BLaER1 (cell line): ENCODE results near the gene SPOUT1.
"Not testable (repeated sequence)": the region's sequence is repeated elsewhere in the genome, so short reads cannot be mapped to it uniquely, and the experiment has no call there.

Experiments
- H3K27ac ChIP-seq: shearing (Covaris generic); formaldehyde crosslinking; 2 replicates; pipeline ENCODE4 v1.8.1; 2022
- H3K27me3 ChIP-seq: shearing (Covaris generic); formaldehyde crosslinking; 2 replicates; pipeline ENCODE4 v1.8.1; 2022
- H3K36me3 ChIP-seq: shearing (Covaris generic); formaldehyde crosslinking; 2 replicates; pipeline ENCODE4 v1.8.1; 2022
- H3K4me1 ChIP-seq: shearing (Covaris generic); formaldehyde crosslinking; 2 replicates; pipeline ENCODE4 v1.8.1; 2022
- H3K4me2 ChIP-seq: shearing (Covaris generic); formaldehyde crosslinking; 2 replicates; pipeline ENCODE4 v1.8.1; 2022
- H3K4me3 ChIP-seq: shearing (Covaris generic); formaldehyde crosslinking; 2 replicates; pipeline ENCODE4 v1.8.1; 2022
- H3K9ac ChIP-seq: shearing (Covaris generic); formaldehyde crosslinking; 2 replicates; pipeline ENCODE4 v1.8.1; 2022
- H3K9me3 ChIP-seq: shearing (Covaris generic); formaldehyde crosslinking; 2 replicates; pipeline ENCODE4 v1.8.1; 2022
- H4K20me1 ChIP-seq: shearing (Covaris generic); formaldehyde crosslinking; 2 replicates; pipeline ENCODE4 v1.8.1; 2022
- Cebpa-rat ChIP-seq: shearing (Covaris generic); IDR thresholded peaks from 2 replicates; pipeline ENCODE4 v1.8.1; 2022

The SPOUT1 gene

GRCh38 chr9:128787659-128788058 is 41.9 kb downstream of the SPOUT1 start:
- peaks cover 37% of the 10 kb centered on the region for H3K4me1 ChIP-seq
- H3K9ac ChIP-seq: peak overlapping the region; percentile 90
- TF ChIP-seq Cebpa-rat: no peak
- peaks cover 44% of the 10 kb centered on the region for H3K36me3 ChIP-seq
- no peaks in the 10 kb centered on the region for H3K9me3 ChIP-seq
- H3K27ac ChIP-seq: peak overlapping the region; percentile 80
- peak overlapping the region; percentile 95 for H3K4me3 ChIP-seq
- peak overlapping the region; percentile 96 for H3K4me2 ChIP-seq
- peaks cover 18% of the 10 kb centered on the region; the same call in 1 of the 2 replicates for H4K20me1 ChIP-seq
- no peaks in the 10 kb centered on the region for H3K27me3 ChIP-seq

GRCh38 chr9:128786681-128787601 is 42.7 kb downstream of the SPOUT1 start, which contains the start of gene TBC1D13:
Gene TBC1D13 (plus strand): TSS chr9:128787253. CDS start chr9:128787354, 101 bp downstream.
- H3K4me3 ChIP-seq: peak within 1 kb of the TSS; percentile 95
- H3K27me3 ChIP-seq: no peaks in the 10 kb centered on the region
- peaks cover 44% of the 10 kb centered on the region for H3K4me1 ChIP-seq
- H3K9ac ChIP-seq: peak within 1 kb of the TSS; percentile 90
- peaks cover 37% of the 10 kb centered on the region for H3K36me3 ChIP-seq
- H3K27ac ChIP-seq: peak within 1 kb of the TSS; percentile 80
- peak; percentile 79 for TF ChIP-seq Cebpa-rat
- H3K4me2 ChIP-seq: peak within 1 kb of the TSS; percentile 96
- H4K20me1 ChIP-seq: peaks cover 10% of the 10 kb centered on the region; the same call in 1 of the 2 replicates
- no peaks in the 10 kb centered on the region for H3K9me3 ChIP-seq

GRCh38 chr9:128785427-128785826 is 44.2 kb downstream of the SPOUT1 start:
- Histone ChIP-seq H3K36me3 (peaks cover 21% of the 10 kb centered on the region), H3K9ac (no peak overlapping the region), H4K20me1 (no peaks in the 10 kb centered on the region; the same call in 1 of the 2 replicates), H3K4me1 (peaks cover 55% of the 10 kb centered on the region), H3K9me3 (no peaks in the 10 kb centered on the region; the same call in 1 of the 2 replicates), H3K4me3 (no peak overlapping the region), H3K4me2 (no peak overlapping the region), H3K27ac (no peak overlapping the region), H3K27me3 (no peaks in the 10 kb centered on the region)
- no peak for TF ChIP-seq Cebpa-rat

GRCh38 chr9:128782669-128783068 is 46.9 kb downstream of the SPOUT1 start:
- no peaks in the 10 kb centered on the region for H4K20me1 ChIP-seq
- H3K36me3 ChIP-seq: no peaks in the 10 kb centered on the region
- H3K27ac ChIP-seq: no peak overlapping the region

GRCh38 chr9:128781187-128782070 is 48.2 kb downstream of the SPOUT1 start:
- peak overlapping the region; percentile 54 for H3K4me2 ChIP-seq

More at GRCh38 chr9:128782669-128783068, 46.9 kb downstream of the SPOUT1 start:
- no peak overlapping the region for H3K4me2 ChIP-seq
- peaks cover 41% of the 10 kb centered on the region for H3K4me1 ChIP-seq
- no peak for TF ChIP-seq Cebpa-rat
- H3K9ac ChIP-seq: no peak overlapping the region
- peaks cover 13% of the 10 kb centered on the region; the same call in 1 of the 2 replicates for H3K9me3 ChIP-seq
- no peaks in the 10 kb centered on the region for H3K27me3 ChIP-seq
- H3K4me3 ChIP-seq: no peak overlapping the region

GRCh38 chr9:128780093-128780492 is 49.5 kb downstream of the SPOUT1 start:
- peaks cover 29% of the 10 kb centered on the region for H3K9me3 ChIP-seq
- not testable (repeated sequence) for H4K20me1 ChIP-seq, H3K9ac ChIP-seq, H3K27ac ChIP-seq, H3K27me3 ChIP-seq, H3K4me3 ChIP-seq, H3K4me2 ChIP-seq, H3K36me3 ChIP-seq
- peaks cover 33% of the 10 kb centered on the region for H3K4me1 ChIP-seq

More at GRCh38 chr9:128781187-128782070, 48.2 kb downstream of the SPOUT1 start:
- TF ChIP-seq Cebpa-rat: no peak
- Histone ChIP-seq H3K4me3 (no peak overlapping the region), H3K4me1 (peaks cover 36% of the 10 kb centered on the region), H4K20me1 (no peaks in the 10 kb centered on the region), H3K9me3 (peaks cover 16% of the 10 kb centered on the region), H3K27ac (peak overlapping the region; percentile 69), H3K9ac (0 out of 2 replicates have a peak overlapping the region, but pooled peaks have one; percentile 35), H3K36me3 (no peaks in the 10 kb centered on the region), H3K27me3 (no peaks in the 10 kb centered on the region)

- TF ChIP-seq Cebpa-rat: no peak
- H4K20me1 ChIP-seq: 0 out of 2 replicates have a peak, but pooled peaks cover 16% of the 10 kb centered on the region
These were observed 54.8 kb downstream of the SPOUT1 start for GRCh38 chr9:128774804-128775203.

GRCh38 chr9:128773049-128773448 is 56.5 kb downstream of the SPOUT1 start:
- H3K4me3 ChIP-seq: no peak overlapping the region
- H3K9me3 ChIP-seq: peaks cover 17% of the 10 kb centered on the region
- no peaks in the 10 kb centered on the region; the same call in 1 of the 2 replicates for H3K36me3 ChIP-seq
- peak overlapping the region; percentile 97 for H3K4me2 ChIP-seq
- H3K27ac ChIP-seq: no peak overlapping the region
- H3K27me3 ChIP-seq: no peaks in the 10 kb centered on the region
- 0 out of 2 replicates have a peak overlapping the region, but pooled peaks have one; percentile 77 for H3K9ac ChIP-seq
- TF ChIP-seq Cebpa-rat: no peak
- peaks cover 18% of the 10 kb centered on the region; the same call in 1 of the 2 replicates for H4K20me1 ChIP-seq
- H3K4me1 ChIP-seq: peaks cover 26% of the 10 kb centered on the region

More at GRCh38 chr9:128774804-128775203, 54.8 kb downstream of the SPOUT1 start:
- Histone ChIP-seq H3K27me3 (no peaks in the 10 kb centered on the region), H3K4me1 (peaks cover 24% of the 10 kb centered on the region), H3K4me3 (no peak overlapping the region), H3K9me3 (peaks cover 28% of the 10 kb centered on the region), H3K27ac (no peak overlapping the region), H3K9ac (no peak overlapping the region), H3K4me2 (no peak overlapping the region), H3K36me3 (no peaks in the 10 kb centered on the region)
